NCI-H128 (cell line): ENCODE results near the gene PRKG1.
"Not testable (repeated sequence)": the region's sequence is repeated elsewhere in the genome, so short reads cannot be mapped to it uniquely, and the experiment has no call there.

Experiments used
- DNase-seq: peaks from one replicate; lab custom pipeline; 2025; ENCODE audit not compliant: unreplicated experiment; lab: John Stamatoyannopoulos, UW

PRKG1 gene

GRCh38 chr10:52136921-52137320 lies 1062.6 kb downstream of the PRKG1 start:
- DNase-seq: no peak

- no peak for DNase-seq
Measured at GRCh38 chr10:52143338-52143737, 1069.1 kb downstream of the PRKG1 start.

DNA sequence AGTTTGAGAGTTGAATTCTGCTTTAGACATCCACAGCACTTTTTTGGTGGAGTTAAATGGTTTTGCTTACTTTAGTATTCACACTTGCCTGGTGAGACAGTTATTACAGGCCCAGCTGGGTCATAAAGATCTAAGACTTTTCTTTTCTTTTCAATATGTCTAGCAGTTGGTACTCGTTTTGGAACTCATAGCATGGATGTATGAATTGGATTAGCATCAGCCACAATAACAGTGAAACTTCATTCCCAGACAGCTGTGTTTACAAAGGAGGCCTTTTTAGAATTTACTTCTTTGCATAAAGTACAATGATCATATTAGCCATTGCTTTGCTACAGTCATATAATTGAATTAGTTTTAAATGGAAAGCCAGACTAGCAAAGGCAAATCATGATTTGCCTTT lies 1071.3 kb downstream of the PRKG1 start:
- no peak for DNase-seq

DNA sequence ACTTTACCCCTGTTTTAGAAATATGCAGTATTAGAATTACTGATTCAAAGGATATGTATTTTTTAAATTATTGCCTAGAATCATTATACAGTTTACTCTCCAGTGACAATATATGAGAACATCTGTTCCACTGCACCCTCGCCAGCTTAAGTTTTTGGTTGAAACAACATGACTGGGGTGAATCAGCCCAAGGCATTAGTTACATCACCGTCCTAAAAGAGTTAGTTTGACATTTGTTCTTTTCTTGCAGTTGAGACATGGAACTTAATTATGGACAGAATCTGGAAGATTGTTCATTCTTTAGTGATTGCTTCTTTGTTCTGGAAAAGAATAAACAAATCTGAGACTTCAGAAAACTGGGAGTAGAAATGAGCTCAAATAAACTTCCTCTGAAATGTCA lies 1072.5 kb downstream of the PRKG1 start:
- no peak for DNase-seq

DNA sequence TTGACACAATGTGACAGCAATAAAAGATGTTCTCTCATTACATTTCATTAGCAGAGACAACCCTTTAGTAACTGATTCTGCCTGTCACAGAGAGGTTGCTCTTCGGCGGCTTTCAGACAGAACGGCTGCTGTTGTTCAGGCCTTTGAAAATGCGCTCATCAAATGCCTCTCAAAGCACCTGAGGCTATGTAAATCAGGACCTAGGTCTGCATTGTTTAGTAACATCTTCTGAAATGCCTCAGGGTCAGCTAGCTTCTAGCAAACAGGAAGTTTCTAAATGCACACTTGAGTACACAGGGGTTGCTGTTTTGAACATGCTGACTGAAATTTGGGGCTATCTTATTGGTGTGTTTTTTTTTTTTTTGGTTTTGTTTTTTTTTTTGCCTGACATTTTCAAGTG lies 1096.5 kb downstream of the PRKG1 start:
- DNase-seq: no peak

- no peak for DNase-seq
Measured at GRCh38 chr10:52172581-52172980, 1098.3 kb downstream of the PRKG1 start.

- no peak for DNase-seq
Measured at GRCh38 chr10:52185256-52185655, 1111.0 kb downstream of the PRKG1 start.

DNA sequence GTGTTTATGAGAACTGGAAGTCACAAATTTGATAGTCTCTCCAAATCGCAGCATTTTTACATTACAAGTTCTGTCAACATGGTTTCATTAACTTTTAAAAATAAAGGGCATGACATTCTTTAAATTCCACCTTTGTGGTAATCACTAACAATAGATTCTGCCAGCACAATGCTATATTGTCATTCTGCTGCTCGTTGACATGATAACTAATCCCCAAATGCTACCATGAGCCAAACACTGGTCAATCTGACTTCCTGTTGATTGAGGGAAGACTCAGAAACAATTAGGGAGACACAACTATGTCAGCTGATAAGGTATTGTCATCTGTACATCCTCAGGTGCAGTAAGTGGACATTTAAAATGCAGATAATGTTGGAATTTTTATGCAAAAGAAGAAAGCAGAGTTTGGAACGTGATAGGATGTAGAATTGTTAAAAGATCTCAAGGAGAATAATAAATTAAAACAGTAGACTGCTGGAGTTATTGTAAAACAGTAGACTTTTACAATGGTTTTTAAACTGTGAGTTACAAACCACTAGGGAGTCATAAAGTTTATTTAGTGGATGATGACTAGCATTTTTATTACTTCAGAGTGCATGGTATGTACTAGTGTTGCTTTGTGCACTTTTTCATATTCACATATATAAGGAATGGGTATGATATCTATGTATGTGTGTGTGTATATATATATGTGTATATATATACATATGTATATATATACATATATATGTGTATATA lies 1113.4 kb downstream of the PRKG1 start:
- DNase-seq: no peak

- DNase-seq: no peak
Measured at GRCh38 chr10:52191049-52191448, 1116.8 kb downstream of the PRKG1 start.

DNA sequence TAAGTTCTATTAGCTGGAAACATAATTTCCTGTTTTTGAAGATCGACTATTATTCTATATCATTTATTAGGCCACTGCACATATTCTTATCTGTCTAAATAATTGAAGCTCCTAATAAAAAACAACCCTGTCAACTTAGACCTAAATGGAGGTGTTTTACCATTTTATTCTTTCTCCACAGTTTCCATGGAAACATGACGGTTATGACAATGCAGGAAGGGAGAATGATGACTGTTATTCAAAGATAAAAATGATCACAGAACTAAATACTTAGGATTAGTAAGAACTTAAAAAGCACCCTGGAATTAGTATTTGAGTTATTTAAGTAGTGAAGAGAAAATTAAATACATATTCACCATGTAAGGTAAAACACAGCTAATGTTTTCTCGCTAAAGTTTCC lies 1119.9 kb downstream of the PRKG1 start:
- DNase-seq: no peak

GRCh38 chr10:52194716-52195115 lies 1120.4 kb downstream of the PRKG1 start:
- no peak for DNase-seq

DNA sequence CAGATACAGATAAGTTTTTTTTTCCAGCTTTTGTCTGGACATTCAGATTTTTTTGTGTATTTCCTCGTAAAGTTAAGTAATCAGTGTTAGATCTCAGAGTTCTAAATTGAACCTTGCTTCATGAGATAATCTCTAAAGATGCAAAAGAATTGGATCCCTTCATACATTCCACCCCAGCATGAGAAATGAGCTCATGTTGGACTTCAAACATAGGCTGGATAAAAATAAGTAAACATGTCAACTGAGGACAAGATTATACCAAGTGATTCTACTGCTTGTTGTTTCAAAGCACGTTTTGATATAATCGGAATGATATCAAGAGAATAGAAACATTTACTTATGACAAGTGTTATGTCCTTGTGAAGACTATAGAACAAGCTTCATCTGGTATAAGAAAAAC lies 1122.8 kb downstream of the PRKG1 start:
- DNase-seq: no peak

GRCh38 chr10:52198540-52198939 lies 1124.3 kb downstream of the PRKG1 start:
- DNase-seq: no peak

DNA sequence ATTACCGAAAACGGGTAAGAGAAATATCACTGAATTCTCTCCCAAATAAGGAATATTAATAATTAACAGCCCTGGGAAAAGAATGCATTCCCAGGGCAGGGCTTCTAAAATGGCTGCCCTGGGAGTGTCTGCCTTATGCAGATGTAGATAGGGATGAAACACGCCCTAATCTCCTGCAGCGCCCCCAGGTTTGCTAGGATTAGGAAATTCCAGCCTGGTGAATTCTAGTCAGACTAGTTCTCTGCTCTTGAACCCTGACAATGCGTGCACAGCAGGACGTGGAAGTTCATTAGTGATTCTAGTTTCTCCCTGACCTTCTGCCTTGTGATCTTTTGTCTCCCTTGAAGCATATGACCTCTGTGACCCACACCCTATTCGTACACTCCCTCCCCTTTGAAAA lies 1130.6 kb downstream of the PRKG1 start:
- not testable (repeated sequence) for DNase-seq

- DNase-seq: no peak
Measured at GRCh38 chr10:52208365-52208764, 1134.1 kb downstream of the PRKG1 start.

DNA sequence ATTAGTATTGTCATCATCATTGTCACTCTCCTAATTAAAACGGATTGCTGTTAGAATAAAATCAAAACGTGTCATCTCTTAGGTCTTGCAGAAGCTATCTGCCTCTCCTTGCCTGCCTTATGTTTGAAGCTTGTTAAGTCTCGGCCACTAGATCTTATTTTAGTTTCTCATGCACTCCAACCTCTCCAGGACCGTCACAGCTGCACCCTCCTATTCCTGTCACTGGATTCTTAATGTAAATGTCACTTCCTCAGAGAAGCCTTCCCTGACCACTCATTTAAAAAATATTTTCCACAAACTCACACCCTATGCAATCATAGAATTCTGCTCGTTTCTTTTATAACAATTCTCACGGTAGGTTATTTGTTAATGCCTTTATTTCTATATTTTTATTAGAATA lies 1135.9 kb downstream of the PRKG1 start:
- no peak for DNase-seq

GRCh38 chr10:52212062-52212461 lies 1137.8 kb downstream of the PRKG1 start:
- no peak for DNase-seq

DNA sequence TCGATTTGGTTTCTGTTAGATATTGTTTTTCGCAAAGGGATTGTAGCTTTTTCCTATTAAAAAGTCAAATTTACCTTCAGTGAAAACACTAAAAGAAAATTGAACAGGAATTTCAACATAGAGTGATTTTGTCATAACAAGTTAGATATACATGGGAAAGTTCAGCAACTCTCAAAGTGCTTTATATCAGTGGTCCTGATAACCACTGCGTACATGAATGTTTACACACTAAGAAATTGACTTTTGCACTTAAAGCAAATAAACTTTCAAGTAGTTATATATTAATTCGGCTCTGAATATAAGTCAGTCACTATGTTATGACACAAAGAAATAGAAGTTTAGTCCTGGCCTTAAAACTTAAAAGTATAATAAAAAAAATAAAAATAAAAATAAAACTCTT lies 1138.5 kb downstream of the PRKG1 start:
- no peak for DNase-seq

DNA sequence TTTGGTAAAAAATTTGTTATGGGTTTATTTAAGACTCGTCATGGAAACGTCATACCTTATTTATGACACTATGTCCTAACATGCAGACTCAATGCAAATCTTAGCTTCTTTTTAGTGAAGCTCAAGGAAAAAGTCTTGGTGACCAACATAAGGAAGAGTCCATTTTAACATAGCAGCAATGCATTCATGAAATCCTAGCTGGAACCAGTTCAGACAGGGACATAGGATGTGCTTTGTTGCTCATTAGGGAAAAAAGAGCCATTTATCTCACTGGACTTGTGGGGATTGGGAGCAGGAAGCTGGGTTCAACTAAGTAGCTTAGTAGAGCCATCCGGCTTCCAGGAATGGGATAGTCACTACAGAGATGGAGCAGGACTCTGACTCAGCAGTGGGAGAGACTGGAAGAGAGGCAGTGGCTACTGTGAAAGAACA lies 1139.0 kb downstream of the PRKG1 start:
- DNase-seq: no peak

GRCh38 chr10:52215745-52216361 lies 1141.6 kb downstream of the PRKG1 start:
- DNase-seq: no peak

DNA sequence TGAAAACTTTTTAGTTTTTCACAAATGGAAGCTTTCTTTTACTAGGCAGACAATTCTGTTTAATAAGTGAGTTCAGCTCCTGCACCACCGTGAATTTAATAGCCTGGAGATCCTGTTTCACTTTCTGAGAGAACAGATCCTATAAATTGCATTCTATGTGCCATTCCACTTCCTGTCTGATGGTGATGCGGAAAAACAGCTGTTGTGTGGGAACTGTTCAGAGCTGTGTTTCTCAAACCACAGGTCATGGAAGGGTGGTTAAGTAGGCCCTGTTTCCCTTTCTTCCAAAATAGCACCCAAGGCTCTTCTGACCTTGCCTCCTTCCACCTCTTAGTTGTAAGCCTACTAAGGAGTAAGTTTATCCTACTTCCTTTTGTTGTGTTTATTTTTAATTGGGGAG lies 1142.6 kb downstream of the PRKG1 start:
- no peak for DNase-seq

DNA sequence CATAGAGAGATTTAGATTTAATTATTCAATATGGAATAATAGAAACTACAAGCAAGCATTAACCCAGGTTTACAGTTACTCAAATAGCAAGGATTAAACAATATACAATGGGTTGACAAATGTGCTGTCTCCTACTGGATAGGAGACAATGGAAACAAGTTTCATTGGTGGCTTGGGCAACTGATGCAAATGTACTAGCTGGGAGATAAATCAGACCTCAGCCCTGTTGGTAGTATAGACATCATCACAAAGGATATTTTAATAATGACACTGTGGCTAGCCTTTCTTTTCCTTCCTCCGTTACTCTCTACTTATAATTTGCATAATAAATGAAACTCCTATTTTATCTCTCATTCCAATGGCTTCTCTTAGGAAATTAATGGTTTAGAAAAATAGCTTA lies 1143.2 kb downstream of the PRKG1 start:
- DNase-seq: no peak

DNA sequence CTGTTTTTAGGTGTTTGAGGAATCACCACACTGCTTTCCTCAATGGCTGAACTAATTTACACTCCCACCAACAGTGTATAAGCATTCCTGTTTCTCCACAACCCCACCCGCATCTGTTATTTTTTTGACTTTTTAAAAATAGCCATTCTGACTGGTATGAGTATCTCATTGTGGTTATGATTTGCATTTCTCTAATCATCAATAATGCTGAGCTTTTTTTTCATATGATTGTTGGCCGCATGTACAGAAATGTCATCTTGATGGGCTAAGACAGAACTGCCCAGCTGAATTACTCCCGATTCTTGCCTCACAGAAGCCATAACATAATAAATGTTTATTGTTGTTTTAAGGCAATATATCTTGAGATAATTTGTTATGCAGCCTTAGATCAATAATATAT lies 1146.7 kb downstream of the PRKG1 start:
- DNase-seq: no peak
